CD4-positive, alpha-beta T cell treated with Interleukin-2 at 100 ng/mL for 4 hours (primary cell): ENCODE results near the gene TMEM135.

ENCODE experiments used
- DNase-seq: peaks from one replicate; pipeline ENCODE4 v3.0.0-alpha.2; 2020; ENCODE audit warnings: low spot score

The TMEM135 gene

GRCh38 chr11:87353771-87354345 is 316.1 kb downstream of the TMEM135 start:
- no peak for DNase-seq

GRCh38 chr11:87355596-87355995 is 317.9 kb downstream of the TMEM135 start:
- DNase-seq: no peak

GRCh38 chr11:87356428-87356827 is 318.7 kb downstream of the TMEM135 start:
- no peak for DNase-seq

GRCh38 chr11:87358461-87358860 is 320.7 kb downstream of the TMEM135 start:
- no peak for DNase-seq

- no peak for DNase-seq
These were observed 321.7 kb downstream of the TMEM135 start for GRCh38 chr11:87359401-87359800.

- no peak for DNase-seq
These were observed 324.2 kb downstream of the TMEM135 start for GRCh38 chr11:87361891-87362290.

GRCh38 chr11:87366346-87366745 is 328.6 kb downstream of the TMEM135 start:
- DNase-seq: no peak

- no peak for DNase-seq
These were observed 329.1 kb downstream of the TMEM135 start for GRCh38 chr11:87366763-87367405.

- DNase-seq: no peak
These were observed 330.4 kb downstream of the TMEM135 start for GRCh38 chr11:87368151-87368550.

- DNase-seq: no peak
These were observed 331.2 kb downstream of the TMEM135 start for GRCh38 chr11:87368858-87369480.

- no peak for DNase-seq
These were observed 332.2 kb downstream of the TMEM135 start for GRCh38 chr11:87369888-87370287.

- no peak for DNase-seq
These were observed 334.3 kb downstream of the TMEM135 start for GRCh38 chr11:87372065-87372464.
